Mammary epithelial cell (primary cell): Measurements from ENCODE around the gene RBM3.

Source experiments
- CTCF ChIP-seq, 2 donors: IDR thresholded peaks in 1 of 2; conservative IDR thresholded peaks in 1 of 2; 2 replicates each; pipeline ENCODE4 v1.5.1; 2011 to 2012; ENCODE audit warnings: inconsistent platforms in 2 of 2, low read length in 2 of 2, mild to moderate bottlenecking in 2 of 2, control low read depth in 1 of 2, low read depth in 1 of 2; ENCODE audit not compliant: insufficient read depth in 1 of 2; ENCODE audit errors: extremely low read depth in 1 of 2
- EZH2 ChIP-seq: IDR thresholded peaks from 2 replicates; pipeline ENCODE4 v1.6.1; 2012; ENCODE audit warnings: low read length, inconsistent platforms, borderline replicate concordance

- no peak for TF ChIP-seq CTCF (conservative IDR thresholded peaks at IDR 0.05 in 1 of 2, IDR thresholded peaks at IDR 0.05 in 1 of 2; ENCODE audit: extremely low read depth in 1 of 2, insufficient read depth in 1 of 2, low read depth in 1 of 2, low read length in 2 of 2)
- TF ChIP-seq EZH2 = no peak
These were observed 52.4 kb downstream of the RBM3 start for GRCh38 chrX:48626401-48627298.
